H9 (cell line): ENCODE results near the gene FGF22. TPM values are rescaled to one million over a fixed set of nuclear protein-coding genes. Genes with fewer than 3 reads are reported as not detected.

Experiments used
- DNase-seq: peaks from one replicate; pipeline ENCODE4 v3.0.0-alpha.2; 2017
- H2AFZ ChIP-seq: one replicate; pipeline ENCODE4 v1.6.1; 2013; ENCODE audit warnings: mild to moderate bottlenecking, low read length, control low read depth, moderate library complexity
- H2AK5ac ChIP-seq: 2 replicates; pipeline ENCODE4 v1.6.1; 2013; ENCODE audit warnings: low read length, control low read depth, mixed read lengths; ENCODE audit not compliant: insufficient read length
- H2BK120ac ChIP-seq: one replicate; pipeline ENCODE4 v1.6.1; 2013; ENCODE audit warnings: low read depth, mild to moderate bottlenecking, low read length, control low read depth, inconsistent platforms; ENCODE audit not compliant: poor library complexity, severe bottlenecking
- H2BK12ac ChIP-seq: 2 replicates; pipeline ENCODE4 v1.6.1; 2013; ENCODE audit warnings: low read length, control low read depth, mixed read lengths, low read depth; ENCODE audit not compliant: insufficient read length
- H2BK15ac ChIP-seq: 2 replicates; pipeline ENCODE4 v1.6.1; 2013; ENCODE audit warnings: low read depth, low read length, control low read depth
- H2BK20ac ChIP-seq: one replicate; pipeline ENCODE4 v1.6.1; 2013; ENCODE audit warnings: low read depth, mild to moderate bottlenecking, low read length, control low read depth, inconsistent platforms; ENCODE audit not compliant: poor library complexity, severe bottlenecking
- H2BK5ac ChIP-seq: 2 replicates; pipeline ENCODE4 v1.6.1; 2013; ENCODE audit warnings: low read length, control low read depth, mixed read lengths; ENCODE audit not compliant: insufficient read length
- H3K14ac ChIP-seq: 2 replicates; pipeline ENCODE4 v1.6.1; 2013; ENCODE audit warnings: low read length, control low read depth; ENCODE audit not compliant: insufficient read depth
- H3K18ac ChIP-seq: 2 replicates; pipeline ENCODE4 v1.6.1; 2013; ENCODE audit warnings: low read depth, mild to moderate bottlenecking, mixed read lengths, low read length, control low read depth; ENCODE audit not compliant: insufficient read length
- H3K23ac ChIP-seq: 2 replicates; pipeline ENCODE4 v1.6.1; 2013; ENCODE audit warnings: low read length, control low read depth, mixed read lengths, low read depth; ENCODE audit not compliant: insufficient read length
- H3K23me2 ChIP-seq: 2 replicates; pipeline ENCODE4 v1.6.1; 2013; ENCODE audit warnings: low read depth, mild to moderate bottlenecking, mixed read lengths, low read length, control low read depth; ENCODE audit not compliant: insufficient read length, poor library complexity, severe bottlenecking
- H3K27ac ChIP-seq: 2 replicates; pipeline ENCODE4 v1.5.1; 2013; ENCODE audit warnings: low read length, control low read depth, mixed read lengths, low read depth; ENCODE audit not compliant: insufficient read length
- H3K27me3 ChIP-seq: 2 replicates; pipeline ENCODE4 v1.6.1; 2013; ENCODE audit warnings: low read length, control low read depth, inconsistent platforms; ENCODE audit not compliant: insufficient read depth
- H3K4ac ChIP-seq: 2 replicates; pipeline ENCODE4 v1.6.1; 2013; ENCODE audit warnings: low read depth, mild to moderate bottlenecking, control low read depth, inconsistent platforms, low read length, moderate library complexity
- H3K4me1 ChIP-seq: 2 replicates; pipeline ENCODE4 v1.6.1; 2013; ENCODE audit warnings: low read length, control low read depth, inconsistent platforms; ENCODE audit not compliant: insufficient read depth
- H3K4me2 ChIP-seq: 2 replicates; pipeline ENCODE4 v1.6.1; 2013; ENCODE audit warnings: low read length, control low read depth, mixed read lengths; ENCODE audit not compliant: insufficient read length, insufficient read depth
- H3K56ac ChIP-seq: 2 replicates; pipeline ENCODE4 v1.6.1; 2013; ENCODE audit warnings: low read depth, mild to moderate bottlenecking, mixed read lengths, low read length, control low read depth; ENCODE audit not compliant: insufficient read length
- H3K79me1 ChIP-seq: 2 replicates; pipeline ENCODE4 v1.6.1; 2013; ENCODE audit warnings: low read depth, mild to moderate bottlenecking, moderate library complexity, low read length, control low read depth, inconsistent platforms; ENCODE audit not compliant: insufficient read depth, poor library complexity, severe bottlenecking
- H3K79me2 ChIP-seq: 2 replicates; pipeline ENCODE4 v1.6.1; 2013; ENCODE audit warnings: low read length, control low read depth, inconsistent platforms; ENCODE audit not compliant: insufficient read depth
- H3K9ac ChIP-seq: 2 replicates; pipeline ENCODE4 v1.6.1; 2013; ENCODE audit warnings: low read length, control low read depth, mixed read lengths; ENCODE audit not compliant: insufficient read length; ENCODE audit errors: extremely low read depth
- H3K9me3 ChIP-seq: one replicate; pipeline ENCODE4 v1.6.1; 2013; ENCODE audit warnings: low read depth, low read length, inconsistent platforms; ENCODE audit not compliant: control insufficient read depth
- H3T11ph ChIP-seq: one replicate; pipeline ENCODE4 v1.6.1; 2013; ENCODE audit warnings: mild to moderate bottlenecking, low read length, control low read depth, inconsistent platforms
- H4K20me1 ChIP-seq: one replicate; pipeline ENCODE4 v1.6.1; 2013; ENCODE audit not compliant: control insufficient read depth, insufficient read length, insufficient read depth
- H4K5ac ChIP-seq: 2 replicates; pipeline ENCODE4 v1.6.1; 2013; ENCODE audit warnings: low read depth, mild to moderate bottlenecking, mixed read lengths, low read length, control low read depth; ENCODE audit not compliant: insufficient read length
- H4K8ac ChIP-seq: replicated peaks from 2 replicates; pipeline ENCODE4 v1.6.1; 2013; ENCODE audit warnings: low read length, control low read depth, mixed read lengths, low read depth; ENCODE audit not compliant: insufficient read length
- H4K91ac ChIP-seq: 2 replicates; pipeline ENCODE4 v1.6.1; 2013; ENCODE audit warnings: low read depth, mild to moderate bottlenecking, moderate library complexity, mixed read lengths, low read length, control low read depth; ENCODE audit not compliant: insufficient read length
- H3K27ac Mint-ChIP-seq, 3 experiments: 2 replicates in 2 of 3; 3 replicates in 1 of 3; pipeline ENCODE4 v1.8.0; 2020 to 2021; ENCODE audit warnings: mixed read lengths in 3 of 3, mild to moderate bottlenecking in 1 of 3, moderate library complexity in 1 of 3
- H3K27me3 Mint-ChIP-seq: 2 replicates; pipeline ENCODE4 v1.8.0; 2021; ENCODE audit warnings: low read depth, mild to moderate bottlenecking, moderate library complexity, mixed read lengths
- H3K36me3 Mint-ChIP-seq, 3 experiments: 2 replicates in 2 of 3; 3 replicates in 1 of 3; pipeline ENCODE4 v1.8.0; 2020 to 2021; ENCODE audit warnings: low read depth in 3 of 3, mixed read lengths in 3 of 3; ENCODE audit not compliant: insufficient read depth in 1 of 3
- H3K4me1 Mint-ChIP-seq, 2 experiments: 2 replicates each; pipeline ENCODE4 v1.8.0; 2020; ENCODE audit warnings: mixed read lengths in 2 of 2
- H3K4me3 Mint-ChIP-seq, 2 experiments: 2 replicates in 1 of 2; 3 replicates in 1 of 2; pipeline ENCODE4 v1.8.0; 2020 to 2021; ENCODE audit warnings: mild to moderate bottlenecking in 2 of 2, mixed read lengths in 2 of 2, moderate library complexity in 1 of 2
- H3K9me3 Mint-ChIP-seq, 2 experiments: 2 replicates in 1 of 2; 3 replicates in 1 of 2; pipeline ENCODE4 v1.8.0; 2020; ENCODE audit warnings: mild to moderate bottlenecking in 2 of 2, mixed read lengths in 2 of 2, moderate library complexity in 1 of 2
- WGBS: extraction: QIAGEN DNeasy Blood & Tissue Kit; methylation state at CpG from one replicate; pipeline ENCODE4 v1.1.7; 2013; ENCODE audit warnings: missing lambda C conversion rate, low lambda C conversion rate, mixed read lengths; ENCODE audit not compliant: insufficient read length; ENCODE audit errors: extremely low coverage; 5-methylcytosine and 5-hydroxymethylcytosine counted together
- total RNA-seq: library from RNA; stranded (reverse); gene quantifications from 2 replicates; pipeline ENCODE4 v1.2.1, GENCODE V29; 2021
- TF ChIP-seq, protein P1 (sequence below): fragments of 200-600 bp; sonication (generic); conservative IDR thresholded peaks from 3 replicates; pipeline ENCODE4 v1.8.0; 2021; ENCODE audit warnings: antibody characterized with exemption, mild to moderate bottlenecking

FGF22 gene
- total RNA-seq, 1 experiment from 2014 or later, result 0.72 TPM

DNA sequence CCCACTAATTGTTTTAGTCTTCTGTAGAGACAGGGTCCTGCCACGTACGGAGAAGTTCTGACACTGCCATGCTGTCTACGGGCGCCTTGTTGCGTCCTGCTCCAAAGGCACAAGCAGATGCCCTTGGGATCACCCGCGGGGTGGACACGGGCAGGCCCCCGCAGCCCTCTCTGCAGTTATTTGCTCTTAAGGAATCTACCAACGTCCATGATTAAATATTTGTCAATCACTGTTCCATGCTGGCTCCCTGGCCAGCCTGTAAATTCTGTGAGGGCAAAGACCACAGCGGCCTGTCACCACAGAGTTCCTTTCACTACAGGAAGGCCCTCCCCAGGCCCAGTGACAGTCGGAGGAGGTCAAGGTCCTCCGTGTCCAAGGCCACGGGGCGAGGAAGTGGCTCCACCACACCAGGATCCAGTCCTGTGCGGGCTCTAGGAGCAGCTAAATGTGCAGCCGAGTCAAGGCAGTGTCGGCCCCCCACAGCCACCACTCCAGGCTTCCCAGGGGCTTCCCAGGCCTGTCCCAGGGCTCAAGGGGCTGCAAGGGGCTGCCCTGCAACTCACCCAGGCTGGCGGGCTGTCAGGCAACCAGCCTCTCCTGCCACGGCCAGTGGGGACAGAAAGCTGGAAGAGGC, 21.2 kb downstream of the FGF22 start:
- Histone ChIP-seq H3K23me2 (peaks cover 7% of the 10 kb centered on the region), H4K8ac (no peak overlapping the region), H3K56ac (no peak overlapping the region), H3K4me2 (no peak overlapping the region), H3K27ac (no peak overlapping the region), H3K79me1 (peaks cover 5% of the 10 kb centered on the region), H2BK15ac (no peak overlapping the region), H3K79me2 (peaks cover 62% of the 10 kb centered on the region), H3K27me3 (no peaks in the 10 kb centered on the region), H2AK5ac (no peak overlapping the region), H2BK120ac (no peak overlapping the region), H3K4ac (no peak overlapping the region), H3K18ac (no peak overlapping the region), H2BK12ac (no peak overlapping the region), H4K5ac (no peak overlapping the region), H3K23ac (no peak overlapping the region), H3T11ph (no peak overlapping the region), H3K9me3 (no peaks in the 10 kb centered on the region), H2BK20ac (no peak overlapping the region), H2BK5ac (no peak overlapping the region), H2AFZ (no peak overlapping the region), H3K14ac (no peak overlapping the region), H4K91ac (no peak overlapping the region), H4K20me1 (peaks cover 8% of the 10 kb centered on the region), H3K9ac (no peak overlapping the region), H3K4me1 (no peaks in the 10 kb centered on the region; the same call in 1 of the 2 replicates)
- H3K27ac Mint-ChIP-seq, result peak overlapping the region in 2 of 3 experiments; percentile 73 to 87; a peak in 4 of 7 replicates
- H3K27me3 Mint-ChIP-seq, result peaks cover 9% of the 10 kb centered on the region
- H3K4me1 Mint-ChIP-seq, result peaks cover 13 to 18% of the 10 kb centered on the region in 2 experiments
- TF ChIP-seq, protein P1, sequence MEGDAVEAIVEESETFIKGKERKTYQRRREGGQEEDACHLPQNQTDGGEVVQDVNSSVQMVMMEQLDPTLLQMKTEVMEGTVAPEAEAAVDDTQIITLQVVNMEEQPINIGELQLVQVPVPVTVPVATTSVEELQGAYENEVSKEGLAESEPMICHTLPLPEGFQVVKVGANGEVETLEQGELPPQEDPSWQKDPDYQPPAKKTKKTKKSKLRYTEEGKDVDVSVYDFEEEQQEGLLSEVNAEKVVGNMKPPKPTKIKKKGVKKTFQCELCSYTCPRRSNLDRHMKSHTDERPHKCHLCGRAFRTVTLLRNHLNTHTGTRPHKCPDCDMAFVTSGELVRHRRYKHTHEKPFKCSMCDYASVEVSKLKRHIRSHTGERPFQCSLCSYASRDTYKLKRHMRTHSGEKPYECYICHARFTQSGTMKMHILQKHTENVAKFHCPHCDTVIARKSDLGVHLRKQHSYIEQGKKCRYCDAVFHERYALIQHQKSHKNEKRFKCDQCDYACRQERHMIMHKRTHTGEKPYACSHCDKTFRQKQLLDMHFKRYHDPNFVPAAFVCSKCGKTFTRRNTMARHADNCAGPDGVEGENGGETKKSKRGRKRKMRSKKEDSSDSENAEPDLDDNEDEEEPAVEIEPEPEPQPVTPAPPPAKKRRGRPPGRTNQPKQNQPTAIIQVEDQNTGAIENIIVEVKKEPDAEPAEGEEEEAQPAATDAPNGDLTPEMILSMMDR, result no peak
- no CpG with 5 or more reads among the region's 20 CpGs for WGBS
- peaks cover 0 to 3% of the 10 kb centered on the region in 2 experiments; a peak in 3 of 5 replicates for H3K9me3 Mint-ChIP-seq
- H3K36me3 Mint-ChIP-seq, result peaks cover 0 to 4% (median 2%) of the 10 kb centered on the region in 3 experiments; a peak in 3 of 7 replicates
- no peak for DNase-seq
- peak overlapping the region; percentile 76 to 85 for H3K4me3 Mint-ChIP-seq
